HL-60/S4 treated with retinoic acid at 250 ng/mL for 4 days and 3 days (cell line): ENCODE measurements around the gene B9D1.

Experiments
- in situ Hi-C: fragments of 300-500 bp; cut with MboI; formaldehyde crosslinking; loops from 2 replicates; pipeline ENCODE4 v1.7.0; 2022; ENCODE audit warnings: low sequenced_read_pairs

The B9D1 gene

GRCh38 chr17:19388791-19389785 lies 26.6 kb upstream of the B9D1 start:
- in situ Hi-C loops, result no loop called here

GRCh38 chr17:19387921-19388521 lies 25.5 kb upstream of the B9D1 start:
- in situ Hi-C loops, result no loop called here

DNA sequence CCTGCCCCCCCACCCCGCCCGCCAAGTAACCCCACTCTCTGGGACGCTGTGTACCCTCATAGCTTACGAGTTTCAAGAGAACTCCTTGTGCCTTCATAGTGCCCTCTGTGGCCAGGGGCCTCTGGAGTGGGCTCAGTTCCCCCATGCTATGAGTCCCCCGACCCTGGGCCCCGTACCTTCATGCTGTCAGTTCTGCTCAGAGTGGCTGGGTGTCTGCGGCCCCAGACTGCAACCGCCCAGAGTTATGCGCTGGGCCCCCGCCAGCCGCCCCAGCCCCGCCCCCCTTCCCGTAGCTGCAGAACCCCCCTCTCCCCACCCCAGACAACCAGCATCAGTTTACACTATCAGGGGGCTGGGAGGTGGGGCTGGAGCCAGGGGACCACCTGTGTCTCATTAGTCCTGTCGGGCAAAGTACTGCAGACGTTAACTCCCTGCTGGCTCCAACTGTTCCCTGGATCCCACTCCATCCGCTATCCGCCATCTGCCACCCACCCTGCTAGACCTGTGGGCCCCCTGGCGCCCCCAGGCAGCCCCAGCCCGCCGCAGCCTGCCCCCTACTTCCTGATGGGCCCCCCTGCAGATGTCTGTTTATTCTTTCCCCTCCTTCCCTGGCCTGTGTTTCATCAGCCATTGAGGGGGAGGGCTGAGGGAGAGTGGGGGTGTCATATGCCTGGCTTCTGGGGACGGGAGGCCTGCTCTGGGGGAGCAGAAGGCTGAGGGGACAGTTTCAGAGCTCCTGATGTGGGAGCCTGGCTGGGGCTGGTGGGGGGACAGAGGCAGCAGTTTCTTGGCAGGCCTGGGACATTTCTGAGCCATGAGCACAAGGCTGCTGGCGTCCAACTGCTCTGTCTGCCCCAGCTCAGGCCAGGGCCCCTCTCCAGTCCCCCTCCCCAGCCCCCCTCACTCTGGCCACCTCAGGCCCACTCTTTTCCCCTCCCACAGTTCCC lies 24.7 kb upstream of the B9D1 start, which contains the start of gene MFAP4:
MFAP4 (minus strand) TSS at position 217 of the 947 bp plus-strand sequence; CDS start at position 182, 35 bp downstream.
- in situ Hi-C loops, result no loop called here

- in situ Hi-C loops, result no loop called here
These were observed 23.8 kb upstream of the B9D1 start for GRCh38 chr17:19386051-19386929.

DNA sequence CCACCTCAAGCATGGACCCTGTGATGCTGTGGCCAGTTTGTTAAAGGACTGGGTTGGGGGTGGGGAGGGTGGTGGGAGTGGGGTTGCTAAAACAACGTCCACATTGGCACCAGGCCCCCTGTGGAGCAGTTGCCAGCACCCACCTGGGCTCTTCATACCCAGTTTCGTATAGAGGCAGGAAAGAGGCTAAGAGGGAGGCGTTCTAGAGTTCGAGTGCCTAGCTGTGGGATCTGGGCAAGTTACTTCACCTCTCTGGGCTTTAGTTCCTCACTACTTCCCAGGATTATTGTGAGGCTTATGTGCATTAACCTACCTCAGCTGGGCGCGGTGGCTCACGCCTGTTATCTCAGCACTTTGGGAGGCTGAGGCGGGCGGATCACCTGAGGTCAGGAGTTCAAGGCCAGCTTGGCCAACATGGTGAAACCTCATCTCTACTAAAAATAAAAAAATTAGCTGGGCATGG lies 23.0 kb upstream of the B9D1 start:
- in situ Hi-C loops, result no loop called here

DNA sequence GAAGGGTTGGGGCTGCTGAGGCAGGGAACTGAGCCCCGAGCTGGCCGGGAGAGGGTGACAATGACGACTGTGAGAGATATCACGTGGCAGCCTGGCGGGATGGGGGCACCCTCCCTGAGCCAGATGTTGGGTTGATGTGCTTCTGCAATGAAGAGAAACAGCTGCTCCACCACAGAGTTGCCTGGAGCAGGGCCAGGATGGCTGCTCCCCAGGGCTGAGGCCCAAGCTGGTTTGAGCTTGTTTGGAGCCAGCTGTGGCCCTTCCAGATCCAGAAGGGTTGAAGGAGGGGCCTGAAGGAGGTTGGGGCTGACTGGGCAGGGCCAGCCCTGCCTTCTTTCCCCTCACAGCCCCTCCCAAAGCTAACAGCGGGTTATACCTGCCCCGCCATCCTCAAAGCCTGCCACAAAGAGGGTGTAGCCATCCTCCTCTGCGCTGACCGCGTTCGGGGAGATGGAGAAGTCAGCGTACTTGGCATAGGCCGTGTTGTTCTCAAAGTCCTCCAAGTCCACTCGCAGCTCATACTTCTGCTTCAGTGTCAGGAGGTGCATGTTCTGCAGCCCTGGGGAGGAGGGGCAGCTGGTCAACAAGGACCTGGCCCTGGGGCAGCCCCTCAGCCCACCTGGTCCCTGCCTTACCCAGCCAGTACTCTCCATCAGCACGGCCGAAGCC lies 22.3 kb upstream of the B9D1 start:
- in situ Hi-C loops, result no loop called here

DNA sequence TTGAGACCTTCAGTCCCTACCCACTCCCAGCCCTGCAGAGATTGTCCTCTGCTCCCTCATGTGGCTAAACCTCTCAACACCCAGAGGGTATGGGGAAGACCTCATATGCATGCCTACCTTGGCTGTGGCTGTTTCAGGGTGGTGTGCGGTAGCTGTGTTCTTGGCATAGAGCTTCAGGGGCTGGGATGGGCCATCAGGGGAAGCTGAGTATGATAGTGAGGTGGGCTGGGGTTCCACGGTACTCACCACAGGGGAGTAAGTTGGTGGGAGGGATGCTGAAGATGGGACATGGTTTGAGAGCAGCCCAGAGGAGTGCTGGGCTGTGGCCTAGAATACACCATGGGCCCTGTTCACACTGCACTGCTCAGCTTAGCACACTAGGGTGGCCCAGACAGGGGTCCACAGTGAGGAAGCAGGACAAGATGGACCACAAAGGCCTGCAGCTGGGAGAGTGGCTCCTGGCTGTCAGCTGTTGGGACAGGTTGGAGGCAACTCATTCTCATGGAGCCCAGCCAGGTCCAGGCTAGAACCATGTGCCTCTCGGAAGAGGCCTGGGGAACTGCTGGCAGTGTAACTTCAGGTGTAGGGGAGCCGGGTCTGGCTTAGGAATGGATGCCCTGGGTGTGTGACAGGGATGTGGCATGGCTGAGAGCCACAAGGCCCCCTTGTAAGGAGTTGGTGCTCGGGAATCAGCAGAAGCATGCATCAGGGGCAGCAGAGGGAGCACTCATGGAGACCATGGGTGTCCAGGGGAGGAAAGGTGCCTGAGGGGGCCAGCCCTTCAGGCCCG lies 21.4 kb upstream of the B9D1 start:
- in situ Hi-C loops, result no loop called here

- in situ Hi-C loops, result no loop called here
These were observed 20.3 kb upstream of the B9D1 start for GRCh38 chr17:19382531-19383444.

GRCh38 chr17:19381741-19382444 lies 19.4 kb upstream of the B9D1 start:
- in situ Hi-C loops, result no loop called here

- in situ Hi-C loops, result no loop called here
These were observed 18.8 kb upstream of the B9D1 start for GRCh38 chr17:19381361-19381740.

DNA sequence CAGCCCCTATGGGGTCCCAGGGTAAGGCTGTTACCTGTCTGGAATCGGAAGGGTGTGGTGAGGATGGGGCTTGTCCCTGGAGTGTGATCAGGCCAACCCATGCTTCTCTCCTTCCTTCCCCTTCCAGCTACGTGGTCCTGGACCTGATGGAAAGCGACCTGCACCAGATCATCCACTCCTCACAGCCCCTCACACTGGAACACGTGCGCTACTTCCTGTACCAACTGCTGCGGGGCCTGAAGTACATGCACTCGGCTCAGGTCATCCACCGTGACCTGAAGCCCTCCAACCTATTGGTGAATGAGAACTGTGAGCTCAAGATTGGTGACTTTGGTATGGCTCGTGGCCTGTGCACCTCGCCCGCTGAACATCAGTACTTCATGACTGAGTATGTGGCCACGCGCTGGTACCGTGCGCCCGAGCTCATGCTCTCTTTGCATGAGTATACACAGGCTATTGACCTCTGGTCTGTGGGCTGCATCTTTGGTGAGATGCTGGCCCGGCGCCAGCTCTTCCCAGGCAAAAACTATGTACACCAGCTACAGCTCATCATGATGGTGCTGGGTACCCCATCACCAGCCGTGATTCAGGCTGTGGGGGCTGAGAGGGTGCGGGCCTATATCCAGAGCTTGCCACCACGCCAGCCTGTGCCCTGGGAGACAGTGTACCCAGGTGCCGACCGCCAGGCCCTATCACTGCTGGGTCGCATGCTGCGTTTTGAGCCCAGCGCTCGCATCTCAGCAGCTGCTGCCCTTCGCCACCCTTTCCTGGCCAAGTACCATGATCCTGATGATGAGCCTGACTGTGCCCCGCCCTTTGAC lies 18.2 kb upstream of the B9D1 start:
- in situ Hi-C loops, result no loop called here

- in situ Hi-C loops, result no loop called here
These were observed 17.0 kb upstream of the B9D1 start for GRCh38 chr17:19379361-19380065.

DNA sequence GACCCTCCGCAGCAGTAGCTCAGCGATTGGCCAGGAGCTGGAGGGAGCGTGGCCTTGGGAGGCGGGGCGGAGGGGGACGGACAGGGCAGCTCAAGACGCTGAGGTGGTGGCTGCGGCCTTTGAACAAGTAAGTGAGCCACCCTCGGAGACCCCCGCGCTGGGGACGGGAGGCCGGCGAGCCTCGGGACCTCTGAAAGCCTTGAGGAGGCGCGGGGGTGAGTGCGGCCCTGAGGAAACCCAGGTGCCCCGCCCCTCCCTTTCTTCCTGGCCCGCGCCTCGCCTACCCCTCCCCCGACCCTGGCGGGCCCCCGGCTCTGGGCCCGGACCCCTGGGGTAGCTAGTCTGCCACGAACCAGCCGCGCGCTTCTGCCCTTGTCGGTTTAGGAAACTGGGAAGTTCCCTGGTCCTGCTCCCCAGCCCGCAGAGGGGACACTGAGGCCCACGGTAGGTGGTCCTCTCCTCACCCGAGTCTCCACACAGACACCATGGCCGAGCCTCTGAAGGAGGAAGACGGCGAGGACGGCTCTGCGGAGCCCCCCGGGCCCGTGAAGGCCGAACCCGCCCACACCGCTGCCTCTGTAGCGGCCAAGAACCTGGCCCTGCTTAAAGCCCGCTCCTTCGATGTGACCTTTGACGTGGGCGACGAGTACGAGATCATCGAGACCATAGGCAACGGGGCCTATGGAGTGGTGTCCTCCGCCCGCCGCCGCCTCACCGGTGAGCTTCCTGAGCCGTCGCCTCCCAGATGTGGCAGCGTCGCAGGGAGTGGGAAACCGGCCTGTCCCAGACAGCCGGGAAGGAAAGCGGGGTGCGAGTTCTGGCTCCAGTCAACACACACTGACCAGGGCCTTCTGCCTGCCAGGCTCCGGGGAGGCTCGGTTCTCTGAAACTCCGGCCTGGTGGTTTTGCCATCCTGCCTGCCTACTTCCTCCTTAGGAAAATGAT lies 16.2 kb upstream of the B9D1 start, which contains the start of gene MAPK7:
MAPK7 (plus strand) TSS at position 83 of the 945 bp plus-strand sequence; CDS start at position 486, 403 bp downstream.
- in situ Hi-C loops, result no loop called here
